Mesenchymal stem cell (in vitro differentiated cells and primary cell): Measurements from ENCODE around the gene DSCAM.

ENCODE experiments used
- DNase-seq: peaks from one replicate; pipeline ENCODE4 v3.0.0-alpha.2; 2013
- H2AFZ ChIP-seq: one replicate; pipeline ENCODE4 v1.6.1; 2013; ENCODE audit warnings: low read depth, mild to moderate bottlenecking, control low read depth, inconsistent platforms, low read length, moderate library complexity
- H2AK5ac ChIP-seq: 2 replicates; pipeline ENCODE4 v1.6.1; 2013; ENCODE audit warnings: low read length, moderate library complexity, mild to moderate bottlenecking, inconsistent platforms; ENCODE audit not compliant: severe bottlenecking
- H2BK120ac ChIP-seq: one replicate; pipeline ENCODE4 v1.6.1; 2013; ENCODE audit warnings: low read depth, mild to moderate bottlenecking, inconsistent platforms, low read length, moderate library complexity
- H2BK12ac ChIP-seq, 2 experiments: one replicate each; pipeline ENCODE4 v1.6.1; 2013; ENCODE audit warnings: inconsistent platforms in 2 of 2, low read length in 2 of 2, mild to moderate bottlenecking in 2 of 2, moderate library complexity in 2 of 2, control low read depth in 1 of 2
- H2BK15ac ChIP-seq: one replicate; pipeline ENCODE4 v1.6.1; 2013; ENCODE audit warnings: mild to moderate bottlenecking, low read depth, inconsistent platforms; ENCODE audit not compliant: poor library complexity, severe bottlenecking
- H2BK5ac ChIP-seq: 2 replicates; pipeline ENCODE4 v1.6.1; 2013; ENCODE audit warnings: low read depth, mild to moderate bottlenecking, low read length, control low read depth, inconsistent platforms; ENCODE audit not compliant: poor library complexity, severe bottlenecking
- H3K14ac ChIP-seq, 2 experiments: one replicate each; pipeline ENCODE4 v1.6.1; 2013; ENCODE audit warnings: inconsistent platforms in 2 of 2, low read length in 2 of 2, control low read depth in 1 of 2, mild to moderate bottlenecking in 1 of 2, moderate library complexity in 1 of 2
- H3K18ac ChIP-seq, 2 experiments: one replicate each; pipeline ENCODE4 v1.6.1; 2013; ENCODE audit warnings: inconsistent platforms in 2 of 2, low read length in 2 of 2, control low read depth in 1 of 2, low read depth in 1 of 2, mild to moderate bottlenecking in 1 of 2
- H3K23ac ChIP-seq, 2 experiments: one replicate each; pipeline ENCODE4 v1.6.1; 2013; ENCODE audit warnings: inconsistent platforms in 2 of 2, low read length in 2 of 2, mild to moderate bottlenecking in 2 of 2, moderate library complexity in 2 of 2, control low read depth in 1 of 2
- H3K27ac ChIP-seq: 2 replicates; pipeline ENCODE4 v1.5.1; 2013; ENCODE audit warnings: mild to moderate bottlenecking, moderate library complexity, low read length, control low read depth, inconsistent platforms; ENCODE audit not compliant: poor library complexity, severe bottlenecking
- H3K27me3 ChIP-seq, 2 experiments: 2 replicates each; pipeline versions ENCODE4 v1.6.1 to v1.7.0; 2013; ENCODE audit warnings: low read length in 2 of 2, mild to moderate bottlenecking in 2 of 2, moderate library complexity in 2 of 2, control low read depth in 1 of 2, inconsistent platforms in 1 of 2; ENCODE audit not compliant: control insufficient read depth in 1 of 2, insufficient read depth in 1 of 2
- H3K36me3 ChIP-seq, 2 experiments: 2 replicates each; pipeline versions ENCODE4 v1.6.1 to v1.7.0; 2013; ENCODE audit warnings: low read length in 2 of 2, control low read depth in 1 of 2, inconsistent platforms in 1 of 2, low read depth in 1 of 2, mild to moderate bottlenecking in 1 of 2; ENCODE audit not compliant: insufficient read depth in 2 of 2, control insufficient read depth in 1 of 2
- H3K4ac ChIP-seq, 2 experiments: one replicate each; pipeline ENCODE4 v1.6.1; 2013; ENCODE audit warnings: inconsistent platforms in 2 of 2, low read length in 2 of 2, mild to moderate bottlenecking in 2 of 2, moderate library complexity in 2 of 2, control low read depth in 1 of 2, low read depth in 1 of 2
- H3K4me1 ChIP-seq: 2 replicates; pipeline ENCODE4 v1.6.1; 2013; ENCODE audit warnings: low read depth, low read length, control low read depth; ENCODE audit not compliant: control insufficient read depth, insufficient read depth
- H3K4me2 ChIP-seq: 2 replicates; pipeline ENCODE4 v1.6.1; 2013; ENCODE audit warnings: low read length, mild to moderate bottlenecking, inconsistent platforms; ENCODE audit not compliant: poor library complexity, severe bottlenecking
- H3K4me3 ChIP-seq, 2 experiments: 2 replicates each; pipeline versions ENCODE4 v1.5.1 to v1.7.0; 2013; ENCODE audit warnings: low read length in 2 of 2, mild to moderate bottlenecking in 2 of 2, control low read depth in 1 of 2, low read depth in 1 of 2; ENCODE audit not compliant: insufficient read depth in 1 of 2
- H3K79me1 ChIP-seq: replicated peaks from 2 replicates; pipeline ENCODE4 v1.6.1; 2013; ENCODE audit warnings: mild to moderate bottlenecking, control low read depth, low read length, inconsistent platforms; ENCODE audit not compliant: poor library complexity, severe bottlenecking
- H3K9ac ChIP-seq: 2 replicates; pipeline ENCODE4 v1.7.0; 2013; ENCODE audit warnings: mild to moderate bottlenecking, low read length, moderate library complexity
- H3K9me3 ChIP-seq: 2 replicates; pipeline ENCODE4 v1.7.0; 2013; ENCODE audit warnings: mild to moderate bottlenecking, low read length; ENCODE audit not compliant: control insufficient read depth
- H4K8ac ChIP-seq: one replicate; pipeline ENCODE4 v1.6.1; 2013; ENCODE audit warnings: inconsistent platforms, mild to moderate bottlenecking, low read length, moderate library complexity
- H4K91ac ChIP-seq: one replicate; pipeline ENCODE4 v1.6.1; 2013; ENCODE audit warnings: mild to moderate bottlenecking, low read length, inconsistent platforms
- WGBS: methylation state at CpG from one replicate; pipeline ENCODE4 v1.1.7; 2013; ENCODE audit warnings: mixed read lengths; 5-methylcytosine and 5-hydroxymethylcytosine counted together

The DSCAM gene

DNA sequence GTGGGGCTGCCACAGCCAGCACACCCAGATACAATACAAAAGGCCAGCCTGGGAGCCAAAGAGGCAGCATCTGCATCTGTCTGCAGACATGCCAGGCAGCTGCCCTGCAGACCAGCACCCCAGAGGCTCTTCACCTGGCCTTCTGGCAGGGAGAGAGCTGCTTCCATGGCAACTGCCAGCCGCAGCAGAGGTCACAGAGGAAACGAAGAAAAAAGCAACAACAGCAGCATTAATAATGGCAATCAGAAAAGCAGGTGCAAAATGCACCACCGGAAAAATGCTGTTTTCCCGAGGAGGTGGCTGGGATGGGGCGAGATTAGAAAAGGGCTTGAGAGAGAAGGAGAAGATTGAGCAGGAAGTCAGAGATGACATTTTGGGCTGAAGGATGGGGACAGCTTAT is 670.2 kb downstream of the DSCAM start:
- Histone ChIP-seq H2BK5ac (no peak overlapping the region), H3K4me1 (no peaks in the 10 kb centered on the region), H3K36me3 (no peaks in the 10 kb centered on the region), H3K4ac (no peak overlapping the region), H3K27me3 (no peaks in the 10 kb centered on the region), H3K9me3 (peaks cover 5% of the 10 kb centered on the region), H3K4me3 (no peak overlapping the region), H3K79me1 (no peaks in the 10 kb centered on the region), H2BK120ac (no peak overlapping the region), H4K8ac (no peak overlapping the region), H2AK5ac (no peak overlapping the region), H2AFZ (no peak overlapping the region), H2BK12ac (no peak overlapping the region), H3K18ac (no peak overlapping the region), H3K4me2 (no peak overlapping the region), H3K14ac (no peak overlapping the region), H3K23ac (no peak overlapping the region), H4K91ac (no peak overlapping the region), H2BK15ac (no peak overlapping the region), H3K9ac (no peak overlapping the region), H3K27ac (no peak overlapping the region)
- no peak for DNase-seq
- WGBS, result 48% methylated on average over 5 of the region's 5 CpGs

DNA sequence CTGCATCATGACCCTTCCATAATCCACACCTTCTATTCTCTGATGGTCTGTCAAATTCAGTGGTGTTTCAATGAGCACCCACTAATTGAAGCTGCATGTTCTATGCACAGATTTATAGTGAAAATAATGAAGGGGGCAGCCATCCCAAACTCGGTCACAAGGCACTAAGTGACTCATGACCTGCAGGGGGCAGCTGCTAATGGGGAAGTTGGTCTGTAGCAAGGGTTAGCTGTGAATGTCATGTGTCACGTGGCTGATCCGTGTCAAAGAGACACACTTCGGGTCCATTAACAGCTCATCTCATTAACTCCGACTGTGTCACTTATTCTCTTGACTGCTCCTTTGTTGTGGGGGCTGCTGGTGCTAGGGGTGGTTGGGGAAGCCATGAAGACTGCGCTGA is 673.1 kb downstream of the DSCAM start:
- no peaks in the 10 kb centered on the region for H3K79me1 ChIP-seq
- H3K23ac ChIP-seq, result no peak overlapping the region
- DNase-seq, result no peak
- no peaks in the 10 kb centered on the region for H3K36me3 ChIP-seq
- no peaks in the 10 kb centered on the region for H3K9me3 ChIP-seq
- H2BK15ac ChIP-seq, result no peak overlapping the region
- H4K8ac ChIP-seq, result no peak overlapping the region
- 31% methylated on average over 6 of the region's 6 CpGs for WGBS
- no peaks in the 10 kb centered on the region for H3K4me1 ChIP-seq
- H3K9ac ChIP-seq, result no peak overlapping the region
- no peak overlapping the region for H4K91ac ChIP-seq
- no peak overlapping the region for H3K27ac ChIP-seq
- no peak overlapping the region for H2BK5ac ChIP-seq
- no peak overlapping the region for H3K4me2 ChIP-seq
- H3K18ac ChIP-seq, result no peak overlapping the region
- H2AK5ac ChIP-seq, result no peak overlapping the region
- no peak overlapping the region for H3K4me3 ChIP-seq
- no peak overlapping the region for H3K4ac ChIP-seq
- H2AFZ ChIP-seq, result no peak overlapping the region
- no peak overlapping the region for H3K14ac ChIP-seq
- H3K27me3 ChIP-seq, result no peaks in the 10 kb centered on the region
- H2BK120ac ChIP-seq, result no peak overlapping the region
- H2BK12ac ChIP-seq, result no peak overlapping the region

DNA sequence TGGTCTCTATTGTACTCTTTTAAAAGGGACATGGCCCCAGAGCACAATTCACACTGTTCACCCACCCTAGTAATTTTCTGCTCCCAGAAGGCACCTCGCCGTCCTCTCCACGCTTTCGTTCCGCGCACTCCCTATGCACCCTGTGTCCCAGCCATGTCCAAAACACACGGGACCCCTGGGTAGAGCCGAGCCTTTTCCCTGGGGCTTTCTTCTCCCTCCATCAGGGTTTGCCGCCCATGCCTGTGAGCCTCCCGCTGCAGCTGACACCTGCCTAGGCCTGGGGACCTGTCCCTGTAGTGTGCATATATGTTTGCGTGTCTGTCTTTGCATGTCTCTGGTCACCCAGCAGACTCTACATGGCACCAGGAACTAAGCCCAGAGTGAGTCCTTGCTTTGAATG is 677.0 kb downstream of the DSCAM start:
- Histone ChIP-seq H3K18ac (no peak overlapping the region), H3K9ac (no peak overlapping the region), H4K91ac (no peak overlapping the region), H2AK5ac (no peak overlapping the region), H3K4me1 (no peaks in the 10 kb centered on the region), H2BK12ac (no peak overlapping the region), H3K23ac (no peak overlapping the region), H4K8ac (no peak overlapping the region), H2BK120ac (no peak overlapping the region), H3K4me3 (no peak overlapping the region), H2BK15ac (no peak overlapping the region), H3K9me3 (no peaks in the 10 kb centered on the region), H2AFZ (no peak overlapping the region), H2BK5ac (no peak overlapping the region), H3K14ac (no peak overlapping the region), H3K79me1 (no peaks in the 10 kb centered on the region), H3K27me3 (no peaks in the 10 kb centered on the region), H3K27ac (no peak overlapping the region), H3K4ac (no peak overlapping the region), H3K36me3 (no peaks in the 10 kb centered on the region), H3K4me2 (no peak overlapping the region)
- DNase-seq, result no peak
- WGBS, result 87% methylated on average over 11 of the region's 11 CpGs

DNA sequence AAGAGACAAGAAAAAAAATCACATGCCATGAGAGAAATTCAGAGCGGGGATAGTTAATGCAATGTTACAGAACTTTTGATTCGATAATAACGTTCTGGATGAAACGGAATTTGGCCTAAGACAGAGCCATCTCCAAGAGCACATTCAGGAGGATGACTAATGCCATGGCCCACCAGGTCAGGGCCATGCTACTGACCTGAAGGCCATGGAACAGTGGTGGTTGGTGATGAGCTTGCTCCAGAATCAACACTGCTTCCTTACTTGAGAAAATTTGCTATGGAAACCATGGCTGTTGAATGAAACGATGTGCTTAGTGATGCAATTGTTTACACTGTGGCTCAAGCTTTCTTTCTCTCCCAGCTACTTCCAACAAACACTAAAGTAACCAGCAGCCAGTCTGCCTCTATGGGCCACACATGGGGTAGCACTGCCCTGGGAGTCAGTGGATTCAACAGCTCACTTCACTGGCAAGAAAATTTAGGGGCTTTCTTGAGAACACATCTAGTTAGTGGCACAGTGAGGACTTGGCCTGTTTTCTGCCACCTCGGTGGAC is 680.6 kb downstream of the DSCAM start:
- Histone ChIP-seq H3K4me1 (no peaks in the 10 kb centered on the region), H3K18ac (no peak overlapping the region), H3K9ac (no peak overlapping the region), H4K8ac (no peak overlapping the region), H3K36me3 (no peaks in the 10 kb centered on the region), H3K4me3 (no peak overlapping the region), H3K4ac (no peak overlapping the region), H3K79me1 (no peaks in the 10 kb centered on the region), H2AK5ac (no peak overlapping the region), H2BK12ac (no peak overlapping the region), H2BK5ac (no peak overlapping the region), H2BK120ac (no peak overlapping the region), H3K9me3 (no peaks in the 10 kb centered on the region), H3K23ac (no peak overlapping the region), H2AFZ (no peak overlapping the region), H3K14ac (no peak overlapping the region), H2BK15ac (no peak overlapping the region), H3K27me3 (no peaks in the 10 kb centered on the region), H4K91ac (no peak overlapping the region), H3K4me2 (no peak overlapping the region), H3K27ac (no peak overlapping the region)
- no peak for DNase-seq
- 78% methylated on average over 6 of the region's 6 CpGs for WGBS
